PFSK-1 (cell line): Measurements from ENCODE around the gene CYTH4.

Experiments used
- POLR2AphosphoS5 ChIP-seq: IDR thresholded peaks from 2 replicates; pipeline ENCODE4 v1.6.1; 2012; ENCODE audit warnings: low read depth, mild to moderate bottlenecking, control low read depth, low read length, moderate library complexity
- SIN3A ChIP-seq: IDR thresholded peaks from 2 replicates; pipeline ENCODE4 v1.6.1; 2012; ENCODE audit warnings: mild to moderate bottlenecking, low read length, moderate library complexity, borderline replicate concordance; ENCODE audit not compliant: insufficient read depth
- TAF1 ChIP-seq: IDR thresholded peaks from 2 replicates; pipeline ENCODE4 v1.6.1; 2012; ENCODE audit warnings: low read length, control low read depth, borderline replicate concordance; ENCODE audit not compliant: insufficient read depth

DNA sequence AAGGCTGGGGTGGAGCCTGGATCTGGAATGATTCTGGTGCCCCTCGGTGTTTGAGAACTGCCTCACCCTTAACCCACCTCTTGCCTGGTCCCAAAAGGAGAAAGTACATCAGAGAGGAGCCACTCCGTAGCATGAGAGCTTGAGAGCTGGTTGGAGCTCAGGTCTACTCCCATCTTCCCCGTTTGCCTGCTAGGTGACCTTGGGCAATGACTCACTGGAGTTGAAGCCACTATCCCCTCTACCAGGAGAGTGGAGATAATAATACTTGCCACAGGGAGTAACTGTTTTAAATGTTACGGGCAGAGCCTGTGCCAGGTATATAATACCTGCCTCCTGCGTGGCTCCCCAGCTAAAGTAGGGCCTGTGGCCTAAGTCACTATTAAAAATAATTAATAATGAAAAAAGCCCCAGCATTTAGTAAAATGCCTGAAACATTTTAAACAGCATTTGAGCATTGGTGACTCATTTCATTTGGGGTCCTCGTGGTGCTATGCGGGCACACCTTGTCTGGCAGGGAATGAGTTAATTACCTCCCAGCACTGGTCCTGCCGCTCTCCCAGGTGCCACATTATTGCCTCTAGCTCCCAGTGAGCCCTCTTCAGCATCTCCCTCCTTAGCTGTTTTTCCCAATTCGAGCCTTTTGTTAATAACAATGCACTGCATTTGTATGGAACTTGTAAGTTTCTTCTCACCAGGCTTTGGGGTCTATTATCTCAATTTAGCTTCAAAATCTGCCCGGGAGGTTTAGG, 22.5 kb downstream of the CYTH4 start:
- no peak for TF ChIP-seq TAF1
- TF ChIP-seq SIN3A: no peak
- TF ChIP-seq POLR2AphosphoS5: no peak
